Panc1 (cell line): Measurements from ENCODE around the gene DCAKD. TPM values are rescaled to one million over a fixed set of nuclear protein-coding genes. Genes with fewer than 3 reads are reported as not detected.
A peak's percentile ranks its signal among the peaks of the same experiment; 100 is the strongest.
"Not testable (repeated sequence)": the region's sequence is repeated elsewhere in the genome, so short reads cannot be mapped to it uniquely, and the experiment has no call there.

Experiments
- ATAC-seq: fragments of 200-7000 bp; cut with Tn5 transposase; 2 replicates; pipeline ENCODE4 v1.9.1; 2020; ENCODE audit warnings: mild to moderate bottlenecking, moderate library complexity
- BruUV-seq: library from RNA; stranded (reverse); fragments of 400-500 nt; replicated peaks from 2 replicates; lab custom pipeline; 2021; lab: Mats Ljungman, UMichigan
- CTCF ChIA-PET: fragments of 300-600 bp; sonication (Branson Sonifier 250); formaldehyde crosslinking; loops from one replicate; lab custom pipeline; 2022; ENCODE audit warnings: antibody characterized with exemption; lab: Charles Lee
- POLR2A ChIA-PET: fragments of 300-600 bp; sonication (Branson Sonifier 250); formaldehyde crosslinking; loops from one replicate; lab custom pipeline; 2022; ENCODE audit warnings: antibody characterized with exemption; lab: Charles Lee
- DNase-seq: peaks from one replicate; pipeline ENCODE4 v3.0.0-alpha.2; 2010; ENCODE audit warnings: low read depth, low spot score
- H3K27ac ChIP-seq: 2 replicates; pipeline ENCODE4 v1.5.1; 2011; ENCODE audit warnings: mild to moderate bottlenecking, low read length, inconsistent platforms
- H3K27me3 ChIP-seq: fragments of 200-500 bp; sonication (Bioruptor generic); 2 replicates; pipeline ENCODE4 v1.6.0; 2014; ENCODE audit warnings: low read length, inconsistent platforms; ENCODE audit not compliant: control insufficient read depth, insufficient read depth
- H3K36me3 ChIP-seq: fragments of 200-500 bp; sonication (Bioruptor generic); 2 replicates; pipeline ENCODE4 v1.5.1; 2014; ENCODE audit warnings: inconsistent platforms, mild to moderate bottlenecking, low read length, moderate library complexity; ENCODE audit not compliant: control insufficient read depth, insufficient read depth
- H3K4me1 ChIP-seq: 2 replicates; pipeline ENCODE4 v1.5.1; 2011; ENCODE audit warnings: inconsistent platforms, mild to moderate bottlenecking, low read length, moderate library complexity; ENCODE audit not compliant: control insufficient read depth, insufficient read depth
- H3K4me3 ChIP-seq, 2 experiments: 2 replicates each; pipeline ENCODE4 v1.5.1; 2011 to 2012; ENCODE audit warnings: low read depth in 2 of 2, low read length in 2 of 2, mild to moderate bottlenecking in 2 of 2, inconsistent platforms in 1 of 2, moderate library complexity in 1 of 2
- H3K9me3 ChIP-seq: fragments of 200-500 bp; sonication (Bioruptor generic); 2 replicates; pipeline ENCODE4 v1.5.1; 2014; ENCODE audit warnings: low read depth, mild to moderate bottlenecking, inconsistent platforms, low read length, moderate library complexity; ENCODE audit not compliant: control insufficient read depth, insufficient read depth
- POLR2AphosphoS5 ChIP-seq: IDR thresholded peaks from 2 replicates; pipeline ENCODE4 v1.6.1; 2012; ENCODE audit warnings: mild to moderate bottlenecking, low read depth, low read length, moderate library complexity
- TCF7L2 ChIP-seq: IDR thresholded peaks from 2 replicates; pipeline ENCODE4 v1.6.1; 2011; ENCODE audit warnings: mild to moderate bottlenecking, low read depth, low read length, inconsistent platforms
- in situ Hi-C: cut with HindIII; loops from 2 replicates; pipeline ENCODE4 v1.10.0; 2016; ENCODE audit warnings: low sequenced_read_pairs, low pct_unique_long_range_greater_than_20kb
- intact Hi-C: fragments of 100-400 bp; cut with micrococcal nuclease; formaldehyde crosslinking; loops from one replicate; pipeline ENCODE4 v1.10.0; 2022; ENCODE audit not compliant: unreplicated experiment
- total RNA-seq: library from RNA; stranded (reverse); gene quantifications from one replicate; pipeline ENCODE4 v1.2.1, GENCODE V29; 2021; ENCODE audit not compliant: unreplicated experiment
- TF ChIP-seq, protein P1 (sequence below), 2 experiments: IDR thresholded peaks; 2 replicates each; pipeline ENCODE4 v1.6.1; 2011 to 2012; ENCODE audit warnings: low read depth in 2 of 2, control low read depth in 1 of 2, low read length in 1 of 2, mild to moderate bottlenecking in 1 of 2, moderate library complexity in 1 of 2; ENCODE audit not compliant: insufficient read depth in 1 of 2

The DCAKD gene
- total RNA-seq, 1 experiment from 2014 or later: 24.3 TPM

DNA sequence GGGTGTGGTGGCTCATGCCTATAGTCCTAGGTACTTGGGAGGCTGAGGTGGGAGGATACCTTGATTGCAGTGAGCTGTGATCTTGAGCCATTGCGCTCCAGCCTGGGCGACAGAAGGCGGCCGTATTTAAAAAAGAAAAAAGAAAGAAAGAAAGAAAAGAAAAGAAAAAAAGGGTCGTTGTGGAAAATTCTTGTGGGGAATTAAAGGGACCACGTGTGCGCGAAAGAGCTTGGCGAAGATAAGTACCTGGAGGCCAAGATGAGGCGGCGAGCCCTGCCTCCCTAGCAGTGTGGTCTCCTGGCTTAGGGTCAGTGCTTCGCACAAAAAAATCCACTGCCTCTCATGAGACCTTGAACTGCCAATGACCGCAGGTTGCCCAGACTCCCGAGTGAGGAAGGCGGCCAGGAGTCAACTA, 9.0 kb upstream of the DCAKD start:
- POLR2A ChIA-PET: no interaction called here
- CTCF ChIA-PET: no interaction called here

DNA sequence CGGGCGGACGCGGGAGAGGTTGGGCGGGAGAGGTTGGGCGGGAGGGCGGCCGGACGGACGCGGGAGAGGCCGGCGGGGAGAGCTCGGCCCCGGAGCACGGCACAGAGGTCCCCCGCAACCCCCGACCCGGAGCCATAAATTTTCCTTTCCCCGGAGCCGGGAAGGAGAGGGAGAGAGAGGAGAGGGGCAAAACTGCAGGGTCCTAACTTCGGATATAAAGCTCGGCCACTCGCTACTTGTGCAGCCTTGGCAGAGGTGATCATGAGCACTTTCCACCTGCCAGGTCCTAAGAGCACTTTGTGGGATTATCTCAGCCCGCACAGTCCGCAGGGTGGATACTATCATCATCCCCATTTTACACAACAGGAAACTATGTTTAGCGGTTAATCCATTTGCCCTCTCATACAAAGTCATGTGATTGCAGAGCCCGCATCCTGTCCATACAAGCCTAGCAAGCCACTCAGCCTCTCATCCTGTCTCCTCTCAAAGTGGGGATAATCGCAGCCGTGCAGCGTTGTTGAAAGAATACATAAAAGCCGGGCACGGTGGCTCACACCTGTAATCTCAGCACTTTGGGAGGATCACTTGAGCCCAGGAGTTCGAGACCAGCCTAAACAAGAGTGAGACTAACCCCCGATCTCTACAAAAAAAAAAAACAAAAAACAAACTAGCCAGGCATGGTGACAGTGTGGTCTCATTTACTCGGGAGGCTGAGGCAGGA, 780 bp upstream of the DCAKD start:
- no TSS peak for BruUV-seq
- Histone ChIP-seq H3K27ac (peak overlapping the region; percentile 55), H3K27me3 (no peaks in the 10 kb centered on the region), H3K4me1 (peaks cover 3% of the 10 kb centered on the region; the same call in 1 of the 2 replicates), H3K9me3 (no peaks in the 10 kb centered on the region), H3K36me3 (peaks cover 3% of the 10 kb centered on the region; the same call in 1 of the 2 replicates), H3K4me3 (peak overlapping the region; percentile 42 to 60)
- in situ Hi-C loops (no loop called here), intact Hi-C loops (no loop called here)
- DNase-seq (no peak), ATAC-seq (peak; percentile 31; the same call in 1 of the 2 replicates)
- CTCF ChIA-PET: no interaction called here
- POLR2A ChIA-PET: no interaction called here
- TF ChIP-seq POLR2AphosphoS5 (no peak), TCF7L2 (no peak)

More for the DNA sequence above, 9.0 kb upstream of the DCAKD start:
- peak; percentile 10; the same call in 1 of the 2 replicates for ATAC-seq
- BruUV-seq: TSS peak; percentile 97
- in situ Hi-C loops: no loop called here
- H3K27me3 ChIP-seq: no peaks in the 10 kb centered on the region
- peaks cover 8% of the 10 kb centered on the region; the same call in 1 of the 2 replicates for H3K36me3 ChIP-seq
- intact Hi-C loops: no loop called here
- H3K4me3 ChIP-seq: peak overlapping the region; percentile 90 to 99
- H3K27ac ChIP-seq: peak overlapping the region; percentile 97
- DNase-seq: no peak
- TF ChIP-seq, protein P1, sequence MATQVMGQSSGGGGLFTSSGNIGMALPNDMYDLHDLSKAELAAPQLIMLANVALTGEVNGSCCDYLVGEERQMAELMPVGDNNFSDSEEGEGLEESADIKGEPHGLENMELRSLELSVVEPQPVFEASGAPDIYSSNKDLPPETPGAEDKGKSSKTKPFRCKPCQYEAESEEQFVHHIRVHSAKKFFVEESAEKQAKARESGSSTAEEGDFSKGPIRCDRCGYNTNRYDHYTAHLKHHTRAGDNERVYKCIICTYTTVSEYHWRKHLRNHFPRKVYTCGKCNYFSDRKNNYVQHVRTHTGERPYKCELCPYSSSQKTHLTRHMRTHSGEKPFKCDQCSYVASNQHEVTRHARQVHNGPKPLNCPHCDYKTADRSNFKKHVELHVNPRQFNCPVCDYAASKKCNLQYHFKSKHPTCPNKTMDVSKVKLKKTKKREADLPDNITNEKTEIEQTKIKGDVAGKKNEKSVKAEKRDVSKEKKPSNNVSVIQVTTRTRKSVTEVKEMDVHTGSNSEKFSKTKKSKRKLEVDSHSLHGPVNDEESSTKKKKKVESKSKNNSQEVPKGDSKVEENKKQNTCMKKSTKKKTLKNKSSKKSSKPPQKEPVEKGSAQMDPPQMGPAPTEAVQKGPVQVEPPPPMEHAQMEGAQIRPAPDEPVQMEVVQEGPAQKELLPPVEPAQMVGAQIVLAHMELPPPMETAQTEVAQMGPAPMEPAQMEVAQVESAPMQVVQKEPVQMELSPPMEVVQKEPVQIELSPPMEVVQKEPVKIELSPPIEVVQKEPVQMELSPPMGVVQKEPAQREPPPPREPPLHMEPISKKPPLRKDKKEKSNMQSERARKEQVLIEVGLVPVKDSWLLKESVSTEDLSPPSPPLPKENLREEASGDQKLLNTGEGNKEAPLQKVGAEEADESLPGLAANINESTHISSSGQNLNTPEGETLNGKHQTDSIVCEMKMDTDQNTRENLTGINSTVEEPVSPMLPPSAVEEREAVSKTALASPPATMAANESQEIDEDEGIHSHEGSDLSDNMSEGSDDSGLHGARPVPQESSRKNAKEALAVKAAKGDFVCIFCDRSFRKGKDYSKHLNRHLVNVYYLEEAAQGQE (IDR thresholded peaks at IDR 0.05; ENCODE audit: insufficient read depth in 1 of 2, low read depth in 2 of 2, low read length in 1 of 2): no peak
- H3K9me3 ChIP-seq: no peaks in the 10 kb centered on the region
- peaks cover 18% of the 10 kb centered on the region for H3K4me1 ChIP-seq

DNA sequence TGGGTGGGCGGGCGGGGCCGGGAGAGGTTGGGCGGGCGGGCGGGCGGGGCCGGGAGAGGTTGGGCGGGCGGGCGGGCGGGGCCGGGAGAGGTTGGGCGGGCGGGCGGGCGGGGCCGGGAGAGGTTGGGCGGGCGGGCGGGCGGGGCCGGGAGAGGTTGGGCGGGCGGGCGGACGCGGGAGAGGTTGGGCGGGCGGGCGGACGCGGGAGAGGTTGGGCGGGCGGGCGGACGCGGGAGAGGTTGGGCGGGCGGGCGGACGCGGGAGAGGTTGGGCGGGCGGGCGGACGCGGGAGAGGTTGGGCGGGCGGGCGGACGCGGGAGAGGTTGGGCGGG, 254 bp upstream of the DCAKD start:
- CTCF ChIA-PET, in situ Hi-C loops, ATAC-seq: not testable (repeated sequence)

More for the DNA sequence above, 254 bp upstream of the DCAKD start:
- H3K4me1 ChIP-seq, H3K27ac ChIP-seq, H3K36me3 ChIP-seq, H3K27me3 ChIP-seq, H3K9me3 ChIP-seq, BruUV-seq, POLR2A ChIA-PET, DNase-seq, intact Hi-C loops: not testable (repeated sequence)
- H3K4me3 ChIP-seq: peak overlapping the region in 1 of 2 experiments; percentile 42; a peak in 1 of 4 replicates
